ENCODE measurements around the gene NKX2-1.

Gene NKX2-1

GRCh38 chr14:36471431-36471830 is 48.6 kb downstream of the NKX2-1 start:
- TF ChIP-seq GATA1 (IDR thresholded peaks at IDR 0.05; ENCODE audit: low read depth, low read length), result no peak
- TF ChIP-seq POLR2A (IDR thresholded peaks at IDR 0.05; ENCODE audit: low read length), result no peak
- DNase-seq, result no peak

GRCh38 chr14:36467332-36467731 is 52.7 kb downstream of the NKX2-1 start:
- no peak for DNase-seq

More at GRCh38 chr14:36467332-36467731, 52.7 kb downstream of the NKX2-1 start:
- no peak for TF ChIP-seq GATA1 (IDR thresholded peaks at IDR 0.05; ENCODE audit: low read depth, low read length)
- TF ChIP-seq POLR2A (IDR thresholded peaks at IDR 0.05; ENCODE audit: low read length), result no peak
